Inflammatory macrophage (primary cell): ENCODE results near the gene PLCH1.

Source experiments
- DNase-seq, 2 donors: peaks; one replicate each; pipeline ENCODE4 v3.0.0-alpha.2; 2020 to 2022

The PLCH1 gene

GRCh38 chr3:155745795-155746550 is 1.1 kb upstream of the PLCH1 start:
- DNase-seq: no peak

- DNase-seq: no peak
Measured at GRCh38 chr3:155744010-155744625, 753 bp downstream of the PLCH1 start.

- DNase-seq: no peak
Measured at GRCh38 chr3:155743606-155744005, 1.3 kb downstream of the PLCH1 start.

GRCh38 chr3:155742349-155742965 is 2.4 kb downstream of the PLCH1 start:
- DNase-seq: no peak

- no peak for DNase-seq
Measured at GRCh38 chr3:155741603-155742002, 3.3 kb downstream of the PLCH1 start.

- DNase-seq: no peak
Measured at GRCh38 chr3:155741101-155741500, 3.8 kb downstream of the PLCH1 start.

- DNase-seq: no peak
Measured at GRCh38 chr3:155739154-155739553, 5.7 kb downstream of the PLCH1 start.

- no peak for DNase-seq
Measured at GRCh38 chr3:155738580-155739076, 6.2 kb downstream of the PLCH1 start.

GRCh38 chr3:155737844-155738460 is 6.9 kb downstream of the PLCH1 start:
- peak; percentile 25 to 35 for DNase-seq

- no peak for DNase-seq
Measured at GRCh38 chr3:155736381-155736780, 8.5 kb downstream of the PLCH1 start.

- DNase-seq: no peak
Measured at GRCh38 chr3:155730843-155731242, 14.0 kb downstream of the PLCH1 start.

- DNase-seq: no peak
Measured at GRCh38 chr3:155727836-155728235, 17.0 kb downstream of the PLCH1 start.

GRCh38 chr3:155714295-155714718 is 30.6 kb downstream of the PLCH1 start:
- no peak for DNase-seq

- no peak for DNase-seq
Measured at GRCh38 chr3:155712008-155712407, 32.9 kb downstream of the PLCH1 start.

GRCh38 chr3:155704771-155705559 is 39.9 kb downstream of the PLCH1 start:
- no peak for DNase-seq

GRCh38 chr3:155704061-155704460 is 40.8 kb downstream of the PLCH1 start:
- DNase-seq: no peak

- no peak for DNase-seq
Measured at GRCh38 chr3:155702745-155703591, 41.9 kb downstream of the PLCH1 start.

- DNase-seq: peak; percentile 25 to 84
Measured at GRCh38 chr3:155701882-155702465, 42.9 kb downstream of the PLCH1 start.

- DNase-seq: no peak
Measured at GRCh38 chr3:155697542-155697941, 47.3 kb downstream of the PLCH1 start.

- peak in 1 of 2 donors; percentile 12 for DNase-seq
Measured at GRCh38 chr3:155690921-155691320, 54.0 kb downstream of the PLCH1 start.

GRCh38 chr3:155688481-155688880 is 56.4 kb downstream of the PLCH1 start:
- no peak for DNase-seq
